HG02943 (cell line): ENCODE measurements around the gene RGS7.
"Not testable (repeated sequence)": the region's sequence is repeated elsewhere in the genome, so short reads cannot be mapped to it uniquely, and the experiment has no call there.

Experiments
- ATAC-seq: cut with Tn5 transposase; IDR thresholded peaks from one replicate; pipeline ENCODE4 v1.9.1; 2021; ENCODE audit warnings: mild to moderate bottlenecking, low read depth, moderate library complexity; ENCODE audit not compliant: unreplicated experiment

RGS7 gene

DNA sequence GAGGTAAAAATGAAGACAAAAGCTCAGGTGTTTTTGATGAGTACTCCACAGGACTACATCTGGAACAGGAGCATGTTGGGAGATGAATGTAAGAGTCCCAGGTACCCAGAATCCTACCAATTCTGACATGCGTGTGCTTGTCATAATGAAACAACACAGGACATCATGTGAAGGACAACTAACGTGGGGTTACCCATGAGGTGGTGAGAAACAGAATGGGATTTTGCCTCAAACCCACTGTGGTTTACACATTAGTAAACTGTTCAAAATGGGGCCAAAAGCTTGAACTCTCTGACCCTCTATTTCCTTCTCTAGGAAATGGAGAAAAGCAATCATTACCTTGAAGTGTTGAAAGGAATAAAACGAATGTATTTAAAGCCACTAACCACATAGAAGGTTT, 266.2 kb downstream of the RGS7 start:
- ATAC-seq: no peak

DNA sequence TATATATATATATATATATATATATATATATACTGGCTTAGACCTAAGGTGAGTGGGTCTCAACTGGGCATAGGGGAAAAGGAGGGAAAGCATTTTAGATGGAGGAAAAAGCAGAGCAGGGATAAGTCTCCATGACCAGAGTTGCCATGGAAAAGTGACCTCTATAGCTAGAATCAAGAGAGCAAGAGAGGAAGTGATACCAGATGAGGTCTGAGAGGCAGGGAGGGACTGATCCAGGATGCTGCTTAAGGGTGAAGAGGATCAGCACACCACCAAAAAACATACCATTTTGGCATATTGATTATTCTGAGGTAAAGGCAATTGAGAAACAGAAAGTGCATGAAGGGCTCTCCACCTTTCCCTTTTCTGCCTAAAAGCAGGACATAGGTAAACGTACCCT, 267.9 kb downstream of the RGS7 start:
- not testable (repeated sequence) for ATAC-seq

DNA sequence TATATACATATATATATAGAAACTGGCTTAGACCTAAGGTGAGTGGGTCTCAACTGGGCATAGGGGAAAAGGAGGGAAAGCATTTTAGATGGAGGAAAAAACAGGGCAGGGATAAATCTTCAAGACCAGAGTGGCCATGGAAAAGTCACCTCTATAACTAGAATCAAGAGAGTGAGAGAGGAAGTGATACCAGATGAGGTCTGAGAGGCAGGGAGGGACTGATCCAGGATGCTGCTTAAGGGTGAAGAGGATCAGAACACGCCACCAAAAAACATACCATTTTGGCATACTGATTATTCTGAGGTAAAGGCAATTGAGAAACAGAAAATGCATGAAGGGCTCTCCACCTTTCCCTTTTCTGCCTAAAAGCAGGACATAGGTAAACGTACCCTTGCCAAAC, 268.9 kb downstream of the RGS7 start:
- ATAC-seq: not testable (repeated sequence)

DNA sequence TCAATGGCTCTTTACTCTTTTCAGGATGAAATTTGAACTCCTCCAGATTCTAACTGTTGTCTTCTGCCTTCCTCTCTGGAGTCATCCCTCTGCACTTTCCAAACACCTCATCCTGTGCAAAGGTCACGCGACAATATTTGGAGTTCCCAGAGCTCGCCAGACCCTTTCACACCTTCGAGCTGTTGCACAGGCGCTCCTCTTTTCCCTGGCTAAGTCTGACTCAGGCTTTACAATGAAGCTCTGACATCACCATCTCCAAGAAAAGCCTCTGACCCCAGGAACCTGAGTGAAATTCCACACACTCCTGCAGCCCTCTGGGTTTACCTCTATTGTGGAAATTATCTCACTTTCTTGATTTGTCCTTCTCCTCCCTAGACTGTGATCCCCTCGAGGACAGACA, 270.3 kb downstream of the RGS7 start:
- ATAC-seq: no peak

DNA sequence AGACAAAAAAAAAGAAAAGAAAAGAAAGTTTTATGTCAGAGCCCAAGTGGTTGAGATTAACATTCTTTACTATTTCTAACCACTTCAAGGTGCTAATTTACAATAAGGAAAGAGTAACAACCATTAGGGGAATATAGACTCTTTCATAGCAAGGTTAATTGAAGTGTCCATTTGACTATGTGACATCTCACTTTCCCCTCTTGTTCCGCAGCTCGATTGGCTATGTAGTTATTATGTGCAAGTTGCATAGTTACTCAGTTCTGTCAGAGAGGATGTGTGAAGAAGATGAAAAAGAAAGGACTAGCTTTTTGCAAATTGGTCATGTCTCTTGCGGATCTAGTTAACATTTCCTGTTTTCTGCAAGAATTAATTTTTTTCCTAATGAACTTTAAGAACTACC, 273.7 kb downstream of the RGS7 start:
- no peak for ATAC-seq

DNA sequence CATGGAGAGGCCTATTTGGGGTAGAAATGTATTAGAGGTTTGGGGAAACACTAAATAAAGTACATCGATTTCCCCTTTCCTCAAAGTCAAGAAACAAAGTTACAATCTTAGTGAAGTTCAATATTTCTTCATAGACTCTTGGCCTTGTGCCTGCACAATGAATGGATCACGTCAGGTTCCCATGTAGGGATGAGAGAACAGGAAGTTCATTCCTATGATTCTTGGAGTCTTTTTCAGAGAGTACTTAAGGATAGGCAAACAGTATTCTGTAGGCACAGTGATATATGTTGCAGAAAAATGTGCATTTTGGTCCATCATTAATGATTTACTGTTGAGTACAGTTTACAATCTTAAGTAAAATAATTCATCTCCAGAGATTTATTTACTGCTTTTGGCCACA, 275.5 kb downstream of the RGS7 start:
- ATAC-seq: no peak

DNA sequence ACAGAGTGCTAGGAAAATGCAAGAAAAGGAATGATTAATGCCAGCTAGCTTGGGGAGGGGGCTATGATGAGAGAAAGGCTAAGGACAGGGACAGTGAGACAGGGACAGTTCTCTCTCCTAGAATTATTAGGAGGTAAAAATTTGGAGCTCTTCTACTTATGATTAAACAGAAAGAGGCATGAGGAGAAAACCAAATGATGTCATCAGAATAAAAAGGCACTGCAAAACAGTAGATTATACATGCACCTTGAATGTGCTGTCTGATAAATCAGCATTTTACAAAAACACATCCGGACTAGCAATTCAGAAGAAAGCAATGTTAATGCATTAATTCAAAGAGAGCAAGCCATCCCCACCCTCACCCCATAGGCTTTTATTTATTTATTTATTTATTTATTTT, 277.5 kb downstream of the RGS7 start:
- no peak for ATAC-seq

DNA sequence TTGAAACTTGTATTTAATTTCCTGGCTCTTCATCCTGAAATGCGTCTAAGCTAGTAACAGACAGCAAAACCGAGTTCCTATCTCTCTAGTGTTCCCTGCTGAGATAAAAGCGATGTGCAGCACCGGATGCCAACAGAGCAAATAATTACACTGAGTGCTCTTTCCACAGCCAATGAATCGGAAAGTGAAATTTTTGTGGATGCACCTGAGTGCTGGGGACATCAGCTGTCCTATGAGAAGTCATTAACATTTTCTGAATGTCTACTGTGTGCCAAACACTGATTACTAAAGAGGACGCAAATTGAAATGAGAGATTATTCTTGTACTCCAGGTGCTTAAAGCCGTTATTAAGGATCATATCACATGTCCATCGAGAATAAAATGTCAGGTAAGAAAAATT, 278.0 kb downstream of the RGS7 start:
- no peak for ATAC-seq

DNA sequence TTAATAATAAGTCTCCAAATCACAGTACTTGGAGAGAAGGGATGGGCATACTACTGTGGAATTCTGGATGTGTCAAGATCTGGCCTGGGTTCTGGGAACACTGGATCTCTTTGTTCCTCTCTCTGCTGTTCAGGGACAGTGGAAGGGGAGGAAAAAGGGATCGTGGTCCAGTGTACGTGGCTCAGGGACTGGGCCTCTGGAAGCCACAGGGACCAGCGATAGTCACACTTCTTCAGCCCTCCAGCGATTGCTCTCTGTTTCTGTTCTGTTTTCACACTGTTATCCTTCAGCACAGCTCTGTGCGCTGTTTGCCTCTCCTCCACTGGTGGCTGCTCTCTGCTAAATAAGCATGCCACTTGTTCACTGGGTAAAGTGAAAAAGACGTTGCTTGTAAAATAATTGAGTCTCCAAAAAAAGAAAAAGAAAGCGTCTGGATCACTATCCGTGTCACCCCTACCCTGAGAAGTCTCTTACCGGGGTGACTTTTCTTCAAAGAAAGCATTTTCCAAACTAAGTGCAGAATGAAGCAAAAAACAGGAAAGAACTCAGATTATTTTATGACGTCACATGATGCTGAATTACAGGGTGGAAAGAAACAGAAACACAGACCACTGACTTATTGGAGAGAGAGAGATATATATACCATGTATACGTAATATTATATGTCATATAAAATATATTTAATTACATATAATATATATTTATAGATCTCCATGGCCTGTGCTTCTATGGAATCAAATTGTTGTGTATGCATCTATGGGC, 279.4 kb downstream of the RGS7 start:
- ATAC-seq: no peak

DNA sequence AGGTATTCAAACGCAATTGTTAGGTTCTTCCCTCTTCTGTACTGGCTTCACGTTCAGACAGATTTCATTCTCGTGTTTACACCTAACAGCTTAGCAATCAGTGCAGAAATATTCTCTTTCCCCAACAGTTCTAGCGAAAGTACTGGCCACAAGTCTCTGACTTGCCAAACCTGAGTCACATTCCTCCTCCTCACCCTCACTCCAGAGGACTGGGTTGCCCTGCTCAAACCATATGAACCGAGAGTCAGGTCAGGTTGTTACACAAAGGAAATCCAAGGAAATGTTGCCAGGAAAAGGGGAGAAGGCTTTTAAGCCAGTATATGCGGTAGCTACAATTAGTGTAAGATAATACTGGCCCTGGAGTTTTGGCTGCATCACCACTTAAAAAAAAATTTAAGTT, 282.5 kb downstream of the RGS7 start:
- ATAC-seq: no peak

DNA sequence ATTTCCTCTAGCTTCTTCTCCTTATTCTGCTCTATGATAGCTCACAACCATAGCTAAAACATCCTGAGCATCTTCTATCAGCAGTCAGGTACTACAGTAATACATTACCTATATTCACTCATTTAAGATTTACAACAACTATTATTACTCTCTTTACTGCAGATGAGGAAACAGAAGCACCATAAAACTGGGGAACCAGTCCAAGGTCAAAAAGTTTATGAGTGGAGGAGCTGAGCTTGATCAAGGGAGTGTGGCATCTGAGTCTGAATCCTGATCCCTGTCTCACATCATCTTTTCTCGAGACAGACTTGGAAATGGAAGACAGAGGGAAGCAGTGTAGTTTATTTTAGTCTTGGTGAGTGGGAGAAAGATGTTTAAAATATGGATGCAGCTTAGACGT, 288.6 kb downstream of the RGS7 start:
- no peak for ATAC-seq

DNA sequence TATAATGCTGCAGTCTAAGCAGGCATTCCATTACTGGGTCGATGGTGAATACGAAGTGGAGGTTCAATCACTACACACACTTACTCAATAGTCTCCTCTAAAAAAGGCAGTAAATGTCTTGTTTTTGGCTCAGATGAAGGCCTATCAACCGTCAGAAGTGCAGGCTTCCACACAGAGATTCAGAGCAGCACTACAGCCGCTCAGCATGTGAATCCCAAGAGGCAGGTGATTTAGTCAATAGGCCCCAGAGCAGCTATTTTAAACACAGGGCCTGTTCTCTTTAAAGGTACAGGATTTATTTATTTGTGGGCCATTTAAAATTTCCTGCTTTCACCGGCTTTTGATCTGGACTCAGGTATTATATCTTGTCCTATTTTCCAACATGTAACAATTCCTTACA, 293.7 kb downstream of the RGS7 start:
- no peak for ATAC-seq

DNA sequence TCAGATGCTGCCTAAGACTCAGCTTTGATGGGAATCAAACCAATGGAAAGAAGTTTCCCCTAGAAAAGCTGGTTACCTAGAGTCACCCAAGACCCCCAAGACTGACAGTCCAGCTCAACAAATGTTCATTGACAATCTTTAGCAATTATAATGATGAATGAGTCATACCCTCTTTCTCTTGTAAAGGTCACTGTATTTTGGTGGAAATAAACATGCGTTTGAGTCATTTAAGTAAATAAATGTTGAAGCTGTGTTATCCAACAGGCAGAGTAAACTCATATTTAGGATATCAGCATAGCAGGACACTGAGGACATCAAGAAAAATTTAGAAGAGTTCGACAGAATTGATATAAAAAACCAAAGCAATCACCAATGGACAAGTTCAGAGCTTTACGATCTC, 295.9 kb downstream of the RGS7 start:
- ATAC-seq: no peak

DNA sequence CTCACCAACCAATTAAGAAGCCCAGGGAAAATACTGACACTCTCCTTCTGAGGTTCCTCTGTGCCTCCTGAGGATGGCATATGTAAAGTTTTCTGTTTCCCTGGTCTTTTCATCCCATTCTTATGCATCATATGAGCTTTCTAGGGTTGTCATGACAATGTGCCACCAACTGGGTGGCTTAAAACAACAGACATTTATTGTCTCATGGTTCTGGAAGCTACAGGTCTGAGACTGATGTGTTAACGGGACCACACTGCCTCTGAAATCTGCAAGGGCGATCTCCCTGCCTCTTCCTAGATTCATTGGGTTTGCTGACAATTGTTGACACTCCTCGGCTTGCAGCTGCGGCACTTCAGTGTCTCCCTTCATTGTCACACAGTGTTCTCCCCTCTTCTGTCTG, 308.4 kb downstream of the RGS7 start:
- ATAC-seq: no peak

DNA sequence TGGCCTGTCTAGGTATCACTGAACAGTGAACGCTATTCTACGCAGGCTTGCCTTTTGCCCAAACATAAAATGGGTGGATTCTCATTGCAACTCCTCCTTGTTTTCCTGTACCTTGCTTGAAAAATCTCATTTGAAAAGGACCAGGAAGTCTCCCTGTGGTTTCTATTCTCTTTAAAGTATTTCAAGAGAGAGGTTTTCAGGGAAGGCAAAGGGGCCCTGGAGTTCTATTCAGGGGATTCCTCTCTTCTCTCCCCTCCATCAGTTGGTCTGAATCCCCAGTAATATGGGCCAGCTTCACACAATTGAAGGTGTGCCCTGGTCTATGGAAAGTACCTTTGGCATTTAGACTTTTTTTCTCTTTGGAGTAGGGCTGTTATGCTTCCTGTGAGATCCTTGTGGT, 311.3 kb downstream of the RGS7 start:
- ATAC-seq: no peak

DNA sequence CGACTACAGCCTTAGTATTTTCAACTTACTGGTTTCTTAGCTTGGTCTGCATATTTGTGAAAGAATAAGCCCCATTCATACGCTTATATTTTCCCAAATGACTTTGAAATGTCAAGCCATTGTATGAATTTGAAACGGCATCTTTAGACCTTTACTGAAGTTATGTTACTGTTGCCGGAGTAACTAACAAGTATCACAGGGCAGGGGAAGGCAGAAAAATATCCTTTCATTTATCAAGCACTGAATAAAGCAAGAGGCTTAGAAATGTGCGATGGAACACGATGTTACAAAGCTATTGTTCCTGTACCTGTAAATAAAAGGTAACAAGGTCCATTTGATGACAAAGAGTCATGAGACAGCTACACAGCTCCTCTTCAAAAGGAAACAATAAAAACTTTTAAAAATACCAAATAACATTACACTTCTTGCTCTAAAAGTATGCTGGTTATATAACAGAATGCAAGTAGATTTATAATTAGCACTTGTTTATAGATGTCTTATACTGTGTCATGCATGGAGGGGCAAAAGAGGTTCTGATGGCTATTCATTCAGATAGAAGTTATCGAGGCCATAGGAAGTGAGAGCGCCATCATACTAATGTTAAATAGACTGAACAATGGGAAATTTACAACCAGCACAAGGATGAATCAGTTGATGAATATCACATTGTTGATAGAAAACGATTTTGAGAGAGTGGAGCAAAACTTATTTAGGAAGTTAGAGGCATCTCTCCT, 322.6 kb downstream of the RGS7 start:
- ATAC-seq: no peak

DNA sequence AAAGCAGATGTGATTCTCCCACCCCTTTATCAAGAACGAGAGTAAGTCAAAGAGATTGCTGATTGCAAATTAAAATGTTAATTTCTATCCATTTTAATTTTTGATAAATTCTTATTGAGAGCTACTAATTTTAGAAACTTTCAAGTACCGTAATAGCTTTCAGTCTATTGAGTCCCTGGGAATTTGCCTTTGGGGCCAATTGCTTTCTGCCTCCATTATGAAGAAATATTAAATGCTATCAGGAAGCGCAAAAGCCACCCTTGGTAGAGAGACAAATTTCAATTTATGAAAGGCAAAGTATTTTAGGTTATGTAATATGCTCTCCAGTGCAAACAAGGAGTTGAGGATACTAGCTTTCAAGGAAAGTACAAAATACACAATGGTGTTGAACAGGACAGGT, 332.2 kb downstream of the RGS7 start:
- ATAC-seq: no peak

DNA sequence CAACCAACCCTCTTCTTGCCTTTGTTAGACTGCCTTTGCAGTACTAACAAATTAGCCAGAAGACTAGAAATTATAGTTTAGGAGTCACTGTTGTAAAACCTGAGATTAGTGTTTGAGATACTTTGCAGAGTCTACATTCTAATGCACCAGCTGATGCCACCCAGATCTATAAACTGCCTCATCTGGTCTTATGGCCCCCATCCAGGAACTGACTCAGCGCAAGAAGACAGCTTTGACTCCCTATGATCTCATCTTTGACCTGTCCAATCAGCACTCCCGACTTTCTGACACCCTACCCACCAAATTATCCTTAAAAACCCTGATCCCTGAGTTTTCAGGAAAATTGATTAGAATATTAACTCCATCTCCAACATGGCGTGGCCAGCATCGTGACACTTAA, 334.6 kb downstream of the RGS7 start:
- no peak for ATAC-seq

DNA sequence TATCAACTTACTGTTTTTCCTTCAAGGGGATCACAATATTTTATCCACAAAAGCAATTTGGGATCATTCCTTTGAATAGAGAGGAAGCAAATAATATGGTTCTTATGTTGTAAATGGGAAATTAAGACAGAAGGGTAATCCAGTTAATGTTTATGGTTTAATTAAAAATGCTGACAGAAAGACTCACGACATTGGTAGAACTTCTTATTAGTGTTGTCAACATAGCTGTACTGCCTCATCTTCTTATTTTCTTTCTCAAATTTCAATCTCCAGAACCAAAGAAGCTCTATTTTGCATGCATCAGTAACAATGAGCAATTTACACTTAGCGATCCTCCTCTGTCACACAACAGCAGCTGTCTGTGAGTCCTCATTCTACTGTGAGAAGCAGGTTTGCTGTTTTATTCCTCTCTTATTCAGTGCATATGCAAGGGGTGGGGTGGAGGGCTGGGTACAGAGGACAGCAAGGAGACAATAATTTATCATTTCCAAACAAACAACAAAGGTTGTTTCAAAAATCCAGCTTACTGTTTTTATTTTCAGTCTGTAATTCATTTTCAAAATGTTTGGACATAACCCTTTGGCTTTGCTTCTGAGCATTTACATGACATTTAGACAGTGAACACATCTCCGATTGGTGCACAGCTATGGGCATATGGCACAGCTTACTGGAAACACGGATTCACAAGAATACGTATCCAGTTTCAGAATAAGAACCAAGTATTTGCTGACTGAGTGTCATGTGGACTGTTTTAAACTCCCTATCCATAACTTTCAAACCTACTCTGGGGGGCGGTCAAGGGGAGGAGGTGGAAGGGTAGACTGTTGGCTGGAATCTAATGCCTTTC, 335.9 kb downstream of the RGS7 start:
- ATAC-seq: no peak

DNA sequence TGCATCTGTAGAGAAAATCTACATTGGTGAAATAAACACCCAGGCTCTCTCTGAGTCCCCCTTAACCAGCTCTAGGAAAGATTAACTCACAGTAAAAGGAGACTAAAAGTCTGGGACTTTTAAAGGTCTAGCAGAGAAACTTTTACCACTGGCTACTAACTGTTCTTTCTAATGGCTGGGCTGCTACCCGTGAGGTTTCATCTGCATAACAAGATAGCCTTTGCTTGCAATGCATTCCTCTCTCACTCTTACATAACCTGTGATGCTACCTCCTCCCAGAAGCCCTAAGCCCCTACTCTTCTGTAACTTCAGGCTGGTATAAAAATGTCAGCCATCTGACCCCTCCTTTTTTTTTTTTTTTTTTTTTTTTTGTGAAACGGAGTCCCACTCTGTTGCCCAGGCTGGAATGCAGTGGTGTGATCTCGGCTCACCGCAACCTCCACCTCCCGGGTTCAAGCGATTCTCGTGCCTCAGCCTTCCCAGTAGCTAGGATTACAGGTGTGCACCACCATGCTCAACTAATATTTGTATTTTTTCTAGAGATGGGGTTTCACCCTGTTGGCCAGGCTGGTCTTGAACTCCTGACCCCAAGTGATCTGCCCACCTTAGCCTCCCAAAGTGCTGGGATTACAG, 344.2 kb downstream of the RGS7 start:
- no peak for ATAC-seq

DNA sequence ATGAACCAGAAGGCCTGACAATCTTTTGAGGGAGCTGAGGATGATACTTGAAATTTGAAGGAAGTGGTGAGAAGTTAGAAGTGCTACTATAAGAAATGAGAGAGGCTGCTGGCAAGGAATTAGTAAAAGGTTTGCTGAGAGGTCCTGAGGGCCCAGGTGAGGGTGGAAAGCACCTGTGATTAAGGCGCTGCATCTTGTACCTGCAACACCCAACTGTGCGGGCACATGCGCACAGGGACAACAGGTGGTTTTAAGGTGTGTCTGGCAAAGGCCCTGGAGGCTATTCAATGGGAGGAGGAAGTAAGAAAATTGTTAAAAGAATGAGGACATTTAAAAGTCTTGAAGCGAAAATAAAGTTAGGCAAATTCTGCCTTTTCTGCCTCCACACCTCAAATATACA, 349.3 kb downstream of the RGS7 start:
- ATAC-seq: no peak
